ENCODE data around the gene TUBAL3.

GRCh38 chr10:5364890-5365338 is 39.7 kb downstream of the TUBAL3 start, which contains the start of gene UCN3:
- TF ChIP-seq, protein P1, sequence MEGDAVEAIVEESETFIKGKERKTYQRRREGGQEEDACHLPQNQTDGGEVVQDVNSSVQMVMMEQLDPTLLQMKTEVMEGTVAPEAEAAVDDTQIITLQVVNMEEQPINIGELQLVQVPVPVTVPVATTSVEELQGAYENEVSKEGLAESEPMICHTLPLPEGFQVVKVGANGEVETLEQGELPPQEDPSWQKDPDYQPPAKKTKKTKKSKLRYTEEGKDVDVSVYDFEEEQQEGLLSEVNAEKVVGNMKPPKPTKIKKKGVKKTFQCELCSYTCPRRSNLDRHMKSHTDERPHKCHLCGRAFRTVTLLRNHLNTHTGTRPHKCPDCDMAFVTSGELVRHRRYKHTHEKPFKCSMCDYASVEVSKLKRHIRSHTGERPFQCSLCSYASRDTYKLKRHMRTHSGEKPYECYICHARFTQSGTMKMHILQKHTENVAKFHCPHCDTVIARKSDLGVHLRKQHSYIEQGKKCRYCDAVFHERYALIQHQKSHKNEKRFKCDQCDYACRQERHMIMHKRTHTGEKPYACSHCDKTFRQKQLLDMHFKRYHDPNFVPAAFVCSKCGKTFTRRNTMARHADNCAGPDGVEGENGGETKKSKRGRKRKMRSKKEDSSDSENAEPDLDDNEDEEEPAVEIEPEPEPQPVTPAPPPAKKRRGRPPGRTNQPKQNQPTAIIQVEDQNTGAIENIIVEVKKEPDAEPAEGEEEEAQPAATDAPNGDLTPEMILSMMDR (conservative IDR thresholded peaks at IDR 0.05; ENCODE audit: low read depth, low read length), result no peak
- TF ChIP-seq EZH2 (IDR thresholded peaks at IDR 0.05; ENCODE audit: borderline replicate concordance, low read depth, low read length, poor library complexity, severe bottlenecking), result no peak

Measured in A673 (cell line).